UCSD-AML1 (cell line): ENCODE measurements around the gene TMC8.
"Not testable (repeated sequence)": the region's sequence is repeated elsewhere in the genome, so short reads cannot be mapped to it uniquely, and the experiment has no call there.

ENCODE experiments used
- DNase-seq: peaks from one replicate; lab custom pipeline; 2025; ENCODE audit not compliant: unreplicated experiment; lab: John Stamatoyannopoulos, UW

Gene TMC8

GRCh38 chr17:78108726-78109488, 21.7 kb upstream of the TMC8 start:
- no peak for DNase-seq

- no peak for DNase-seq
Observed at GRCh38 chr17:78109489-78109761, 21.1 kb upstream of the TMC8 start.

GRCh38 chr17:78110363-78111015, 20.1 kb upstream of the TMC8 start:
- DNase-seq: no peak

- DNase-seq: no peak
Observed at GRCh38 chr17:78111016-78111726, 19.4 kb upstream of the TMC8 start.

- no peak for DNase-seq
Observed at GRCh38 chr17:78111727-78112517, 18.6 kb upstream of the TMC8 start.

- peak; percentile 78 for DNase-seq
Observed at GRCh38 chr17:78112518-78113471, 17.8 kb upstream of the TMC8 start.

GRCh38 chr17:78113804-78114785, 16.5 kb upstream of the TMC8 start:
- no peak for DNase-seq

GRCh38 chr17:78114831-78115723, 15.5 kb upstream of the TMC8 start:
- no peak for DNase-seq

- not testable (repeated sequence) for DNase-seq
Observed at GRCh38 chr17:78115803-78116202, 14.8 kb upstream of the TMC8 start.

- no peak for DNase-seq
Observed at GRCh38 chr17:78116411-78116810, 14.2 kb upstream of the TMC8 start.

GRCh38 chr17:78117027-78117981, 13.3 kb upstream of the TMC8 start:
- no peak for DNase-seq

- DNase-seq: no peak
Observed at GRCh38 chr17:78118801-78119241, 11.8 kb upstream of the TMC8 start.

GRCh38 chr17:78120537-78120936, 10.0 kb upstream of the TMC8 start:
- DNase-seq: no peak

GRCh38 chr17:78120971-78121800, 9.4 kb upstream of the TMC8 start:
- no peak for DNase-seq

GRCh38 chr17:78121801-78122215, 8.8 kb upstream of the TMC8 start:
- DNase-seq: no peak
